Measurements from ENCODE around the gene FBXO40. TPM values are rescaled to one million over a fixed set of nuclear protein-coding genes. Genes with fewer than 3 reads are reported as not detected.
"Not testable (repeated sequence)": the region's sequence is repeated elsewhere in the genome, so short reads cannot be mapped to it uniquely, and the experiment has no call there.

Gene FBXO40
- total RNA-seq, 1 donor from 2014 or later, result not detected

DNA sequence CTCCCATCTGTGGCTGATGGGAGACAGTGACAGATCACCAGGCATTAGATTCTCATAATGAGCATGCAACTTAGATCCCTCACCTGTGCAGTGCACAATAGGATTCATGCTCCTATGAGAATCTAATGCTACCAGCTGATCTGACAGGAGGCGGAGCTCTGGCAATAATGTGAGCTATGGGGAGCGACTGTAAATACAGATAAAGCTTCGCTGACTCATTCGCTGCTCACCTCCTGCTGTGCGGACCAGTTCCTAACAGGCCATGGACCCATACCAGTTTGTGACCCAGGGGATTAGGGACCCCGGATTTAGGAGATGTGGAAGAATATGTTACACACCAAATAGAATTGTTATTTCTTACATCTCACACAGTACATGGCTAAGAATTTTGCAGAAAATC lies 18.7 kb upstream of the FBXO40 start:
- intact Hi-C loops (cut with DNase I), result no loop called here
- no peaks in the 10 kb centered on the region for H3K4me1 ChIP-seq
- H3K27ac ChIP-seq, result no peak overlapping the region
- H3K36me3 ChIP-seq, result no peaks in the 10 kb centered on the region
- DNase-seq (ENCODE audit: extremely low spot score in 2 of 2), result no peak
- H3K4me3 ChIP-seq, result no peak overlapping the region
- no peaks in the 10 kb centered on the region for H3K27me3 ChIP-seq
- H3K9me3 ChIP-seq, result no peaks in the 10 kb centered on the region
- no peak for TF ChIP-seq POLR2AphosphoS5 (IDR thresholded peaks at IDR 0.05; ENCODE audit: insufficient read depth in 1 of 2, low read depth in 1 of 2)
- no peak for TF ChIP-seq POLR2A (IDR thresholded peaks at IDR 0.05)
- TF ChIP-seq, protein P1, sequence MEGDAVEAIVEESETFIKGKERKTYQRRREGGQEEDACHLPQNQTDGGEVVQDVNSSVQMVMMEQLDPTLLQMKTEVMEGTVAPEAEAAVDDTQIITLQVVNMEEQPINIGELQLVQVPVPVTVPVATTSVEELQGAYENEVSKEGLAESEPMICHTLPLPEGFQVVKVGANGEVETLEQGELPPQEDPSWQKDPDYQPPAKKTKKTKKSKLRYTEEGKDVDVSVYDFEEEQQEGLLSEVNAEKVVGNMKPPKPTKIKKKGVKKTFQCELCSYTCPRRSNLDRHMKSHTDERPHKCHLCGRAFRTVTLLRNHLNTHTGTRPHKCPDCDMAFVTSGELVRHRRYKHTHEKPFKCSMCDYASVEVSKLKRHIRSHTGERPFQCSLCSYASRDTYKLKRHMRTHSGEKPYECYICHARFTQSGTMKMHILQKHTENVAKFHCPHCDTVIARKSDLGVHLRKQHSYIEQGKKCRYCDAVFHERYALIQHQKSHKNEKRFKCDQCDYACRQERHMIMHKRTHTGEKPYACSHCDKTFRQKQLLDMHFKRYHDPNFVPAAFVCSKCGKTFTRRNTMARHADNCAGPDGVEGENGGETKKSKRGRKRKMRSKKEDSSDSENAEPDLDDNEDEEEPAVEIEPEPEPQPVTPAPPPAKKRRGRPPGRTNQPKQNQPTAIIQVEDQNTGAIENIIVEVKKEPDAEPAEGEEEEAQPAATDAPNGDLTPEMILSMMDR (IDR thresholded peaks at IDR 0.05), result no peak

DNA sequence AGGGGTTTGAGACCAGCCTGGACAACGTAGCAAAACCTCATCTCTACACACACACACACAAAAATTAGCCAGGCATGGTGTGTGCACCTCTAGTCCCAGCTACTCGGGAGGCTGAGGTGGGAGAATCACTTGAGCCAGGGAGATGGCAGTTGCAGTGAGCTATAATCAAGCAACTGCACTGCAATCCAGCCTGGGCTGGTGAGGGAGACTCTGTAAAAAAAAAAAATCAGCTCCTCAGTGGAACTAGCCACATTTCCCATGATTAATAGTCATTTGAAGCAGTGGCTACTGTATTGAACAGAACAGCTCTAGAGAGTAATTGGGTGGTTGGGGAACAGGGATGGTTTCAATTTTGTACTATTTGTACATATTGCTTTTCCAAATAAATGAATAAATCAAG lies 11.5 kb upstream of the FBXO40 start:
- no peak for TF ChIP-seq POLR2A (IDR thresholded peaks at IDR 0.05)
- TF ChIP-seq, protein P1 (IDR thresholded peaks at IDR 0.05), result no peak
- no peak for TF ChIP-seq POLR2AphosphoS5 (IDR thresholded peaks at IDR 0.05; ENCODE audit: insufficient read depth in 1 of 2, low read depth in 1 of 2)
- intact Hi-C loops (cut with DNase I), result no loop called here
- H3K36me3 ChIP-seq, result no peaks in the 10 kb centered on the region
- H3K27me3 ChIP-seq, result no peaks in the 10 kb centered on the region
- DNase-seq (ENCODE audit: extremely low spot score in 2 of 2), result no peak
- H3K4me3 ChIP-seq, result no peak overlapping the region
- H3K9me3 ChIP-seq, result no peaks in the 10 kb centered on the region
- H3K4me1 ChIP-seq, result no peaks in the 10 kb centered on the region
- no peak overlapping the region for H3K27ac ChIP-seq

DNA sequence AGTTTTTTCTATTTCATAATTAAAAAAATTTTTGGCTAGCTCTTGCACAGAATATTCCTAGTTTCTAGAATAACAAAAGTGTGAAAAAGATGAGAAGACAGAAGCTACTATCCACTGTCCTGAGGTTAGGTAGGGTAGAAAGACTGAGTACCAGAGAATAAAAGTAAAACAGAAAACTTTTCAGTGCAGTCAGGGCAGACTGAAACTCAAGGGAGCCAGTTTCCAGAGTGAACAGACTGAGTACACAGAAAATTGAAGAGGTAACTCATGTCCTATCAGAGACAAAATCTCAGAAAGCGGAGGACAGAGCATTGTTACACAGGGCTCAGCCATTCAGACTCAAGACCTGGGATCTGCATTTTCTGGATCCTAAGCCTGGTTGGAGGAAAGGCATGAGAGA lies 8.8 kb upstream of the FBXO40 start:
- Histone ChIP-seq H3K4me3 (no peak overlapping the region), H3K9me3 (no peaks in the 10 kb centered on the region), H3K36me3 (no peaks in the 10 kb centered on the region), H3K27ac (no peak overlapping the region), H3K27me3 (no peaks in the 10 kb centered on the region), H3K4me1 (no peaks in the 10 kb centered on the region)
- DNase-seq (ENCODE audit: extremely low spot score in 2 of 2), result no peak
- intact Hi-C loops (cut with DNase I), result no loop called here
- TF ChIP-seq POLR2AphosphoS5 (IDR thresholded peaks at IDR 0.05; ENCODE audit: insufficient read depth in 1 of 2, low read depth in 1 of 2) (no peak), POLR2A (IDR thresholded peaks at IDR 0.05) (no peak)
- TF ChIP-seq, protein P1 (IDR thresholded peaks at IDR 0.05), result no peak

DNA sequence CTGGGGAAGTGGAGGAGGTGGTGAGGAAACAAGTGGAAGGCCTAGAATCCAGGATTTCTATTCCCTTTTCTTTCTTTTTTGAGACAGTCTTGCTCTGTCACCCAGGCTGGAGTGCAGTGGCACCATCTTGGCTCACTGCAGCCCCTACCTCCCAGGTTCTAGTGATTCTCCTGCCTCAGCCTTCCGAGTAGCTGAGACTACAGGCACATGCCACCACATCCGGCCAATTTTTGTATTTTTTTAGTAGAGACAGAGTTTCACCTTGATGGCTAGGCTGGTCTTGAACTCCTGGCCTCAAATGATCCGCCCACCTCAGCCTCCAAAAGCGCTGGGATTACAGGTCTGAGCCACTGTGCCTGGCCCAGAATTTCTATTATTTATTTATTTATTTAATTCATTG lies 627 bp downstream of the FBXO40 start:
- H3K9me3 ChIP-seq; H3K4me3 ChIP-seq; H3K27ac ChIP-seq; intact Hi-C loops (cut with DNase I); H3K36me3 ChIP-seq; H3K27me3 ChIP-seq; DNase-seq (ENCODE audit: extremely low spot score in 2 of 2); H3K4me1 ChIP-seq: not testable (repeated sequence)

DNA sequence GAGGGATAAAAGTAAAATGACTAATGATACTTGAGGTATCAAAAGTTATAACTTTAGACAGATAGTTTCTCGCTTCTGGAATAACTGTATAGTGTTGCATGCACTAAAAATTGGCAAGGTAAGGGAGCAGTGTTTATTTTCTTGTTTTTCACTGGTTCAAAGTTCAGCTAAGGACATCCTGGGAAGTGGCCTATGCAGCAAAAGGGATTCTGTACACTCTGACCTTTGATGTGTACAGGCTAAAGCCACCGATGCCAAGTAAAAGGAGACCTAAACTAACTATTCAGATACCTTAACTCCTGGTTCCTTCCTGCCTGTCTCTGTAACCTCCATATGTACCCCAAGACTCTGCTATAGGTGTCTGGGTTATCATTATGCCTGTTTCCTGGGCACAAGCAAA lies 1.7 kb downstream of the FBXO40 start:
- intact Hi-C loops (cut with DNase I), result no loop called here
- Histone ChIP-seq H3K4me1 (no peaks in the 10 kb centered on the region), H3K27me3 (no peaks in the 10 kb centered on the region), H3K36me3 (no peaks in the 10 kb centered on the region), H3K27ac (no peak overlapping the region), H3K9me3 (no peaks in the 10 kb centered on the region), H3K4me3 (no peak overlapping the region)
- no peak for TF ChIP-seq POLR2AphosphoS5 (IDR thresholded peaks at IDR 0.05; ENCODE audit: insufficient read depth in 1 of 2, low read depth in 1 of 2)
- TF ChIP-seq, protein P1 (IDR thresholded peaks at IDR 0.05), result no peak
- TF ChIP-seq POLR2A (IDR thresholded peaks at IDR 0.05), result no peak
- DNase-seq (ENCODE audit: extremely low spot score in 2 of 2), result no peak

Measured in vagina (tissue), 2 donors.